Breast epithelium (tissue), 3 donors: Measurements from ENCODE around the gene EIF4G1. TPM values are rescaled to one million over a fixed set of nuclear protein-coding genes. Genes with fewer than 3 reads are reported as not detected.

Source experiments
- total RNA-seq, 3 donors: library from RNA; depleted of rRNA; stranded (reverse); fragments of >200 nt; gene quantifications; one replicate each; pipeline ENCODE4 v1.1.0, GENCODE V29; 2016

EIF4G1 gene
- total RNA-seq, 3 donors from 2014 or later = 168 to 202 (median 196) TPM

Other genes starting within 250 kb of the EIF4G1 start
- gene HTR3E, start 217.5 kb upstream of the EIF4G1 start, total RNA-seq = not detected
- gene EIF2B5, start 179.2 kb upstream of the EIF4G1 start, total RNA-seq = 10 to 100 TPM; 37.3 to 62.3 (median 50.1) TPM
- gene DVL3, start 159.2 kb upstream of the EIF4G1 start, total RNA-seq = 10 to 100 TPM; 35.7 to 40.2 (median 36.1) TPM
- gene AP2M1, start 139.8 kb upstream of the EIF4G1 start, total RNA-seq = 100 to 1,000 TPM; 195 to 240 (median 204) TPM
- gene ABCF3, start 128.4 kb upstream of the EIF4G1 start, total RNA-seq = 10 to 100 TPM; 59.4 to 77.4 (median 71.8) TPM
- under 1 TPM; 0.16 to 0.88 (median 0.33) TPM for gene VWA5B2, start 85.0 kb upstream of the EIF4G1 start, total RNA-seq
- 10 to 100 TPM; 36.4 to 46.5 (median 42.6) TPM for gene ALG3, start 65.6 kb upstream of the EIF4G1 start, total RNA-seq
- gene EEF1AKMT4, start 64.9 kb upstream of the EIF4G1 start, total RNA-seq = 1 to 10 TPM; 3.4 to 9.7 (median 6.2) TPM
- not detected for gene CAMK2N2, start 53.1 kb upstream of the EIF4G1 start, total RNA-seq
- gene ECE2, start 38.6 kb upstream of the EIF4G1 start, total RNA-seq = not detected
- 100 to 1,000 TPM; 201 to 275 (median 214) TPM for gene PSMD2, start 15.4 kb upstream of the EIF4G1 start, total RNA-seq
- 10 to 100 TPM; 18.7 to 32.4 (median 26.5) TPM for gene FAM131A, start 23.0 kb downstream of the EIF4G1 start, total RNA-seq
- gene CLCN2, start 47.0 kb downstream of the EIF4G1 start, total RNA-seq = 1 to 10 TPM; 2.1 to 4.2 (median 2.6) TPM
- gene POLR2H, start 47.1 kb downstream of the EIF4G1 start, total RNA-seq = 100 to 1,000 TPM in 1 of 3 donors, 10 to 100 TPM in 2; 63.7 to 101 (median 99.5) TPM
- 1 to 10 TPM in 1 of 3 donors, under 1 TPM in 2; 0.64 to 1.3 (median 0.73) TPM for gene THPO, start 63.6 kb downstream of the EIF4G1 start, total RNA-seq
- 10 to 100 TPM in 2 of 3 donors, 1 to 10 TPM in 1; 9.6 to 20.3 (median 12.1) TPM for gene CHRD, start 65.4 kb downstream of the EIF4G1 start, total RNA-seq
- gene EPHB3, start 247.2 kb downstream of the EIF4G1 start, total RNA-seq = 10 to 100 TPM in 1 of 3 donors, 1 to 10 TPM in 1, under 1 TPM in 1; 0.32 to 25.3 (median 7.9) TPM